Epidermal melanocyte (primary cell): ENCODE measurements around the gene CD52.
A peak's percentile ranks its signal among the peaks of the same experiment; 100 is the strongest.
"Not testable (repeated sequence)": the region's sequence is repeated elsewhere in the genome, so short reads cannot be mapped to it uniquely, and the experiment has no call there.

Experiments used
- DNase-seq: peaks from one replicate; pipeline ENCODE4 v3.0.0; 2011; ENCODE audit warnings: low spot score; ENCODE audit not compliant: insufficient read length

Gene CD52

DNA sequence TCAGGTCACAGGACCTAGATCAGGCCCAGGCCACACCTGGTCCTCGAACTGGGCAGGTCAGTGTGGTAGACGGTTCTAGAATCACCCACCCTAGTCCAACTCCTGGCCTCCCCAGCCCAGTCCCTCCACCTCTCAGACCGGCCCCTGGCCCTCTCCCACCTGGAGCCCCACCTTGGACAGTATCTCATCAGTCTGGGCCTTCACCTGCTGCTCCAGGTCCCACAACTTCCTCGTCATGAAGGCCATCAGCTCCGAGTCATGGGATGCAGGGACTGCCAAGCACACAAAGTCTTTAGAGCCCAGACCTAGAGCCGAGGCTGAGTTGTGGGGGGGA, 20.0 kb upstream of the CD52 start:
- no peak for DNase-seq

DNA sequence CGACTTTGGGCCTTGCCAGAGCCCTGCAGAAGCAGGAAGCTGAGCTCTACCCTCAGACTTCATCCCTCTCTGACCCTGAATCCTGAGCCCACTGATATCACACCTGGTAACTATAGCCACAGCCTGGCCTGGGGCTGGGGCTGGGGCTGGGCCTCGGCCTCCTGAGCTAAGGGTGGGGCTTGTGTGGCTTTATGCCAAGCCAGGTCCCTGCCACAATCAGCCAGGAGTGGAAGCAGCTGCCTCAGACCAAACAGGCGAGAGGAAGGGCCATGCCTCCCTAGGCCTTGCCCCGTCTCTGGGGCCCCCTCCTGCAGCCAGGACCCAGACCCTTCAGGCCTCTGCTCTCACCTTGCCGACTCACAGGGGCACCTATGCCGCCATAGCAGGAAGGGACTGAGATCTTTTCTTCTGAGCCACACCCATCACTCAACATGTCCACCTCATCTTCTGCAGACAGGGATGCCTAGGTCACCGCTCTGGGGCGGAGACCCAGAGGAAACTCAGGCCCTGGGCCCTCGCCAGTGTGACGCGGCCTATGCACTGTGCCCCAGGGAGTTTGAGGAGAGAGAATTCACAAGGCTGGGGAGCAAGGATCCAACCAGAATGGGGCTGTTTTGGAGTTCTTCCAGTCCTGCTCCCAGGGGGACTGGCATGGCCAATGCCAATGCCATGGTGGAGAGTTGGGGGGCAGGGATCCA, 17.0 kb upstream of the CD52 start:
- no peak for DNase-seq

DNA sequence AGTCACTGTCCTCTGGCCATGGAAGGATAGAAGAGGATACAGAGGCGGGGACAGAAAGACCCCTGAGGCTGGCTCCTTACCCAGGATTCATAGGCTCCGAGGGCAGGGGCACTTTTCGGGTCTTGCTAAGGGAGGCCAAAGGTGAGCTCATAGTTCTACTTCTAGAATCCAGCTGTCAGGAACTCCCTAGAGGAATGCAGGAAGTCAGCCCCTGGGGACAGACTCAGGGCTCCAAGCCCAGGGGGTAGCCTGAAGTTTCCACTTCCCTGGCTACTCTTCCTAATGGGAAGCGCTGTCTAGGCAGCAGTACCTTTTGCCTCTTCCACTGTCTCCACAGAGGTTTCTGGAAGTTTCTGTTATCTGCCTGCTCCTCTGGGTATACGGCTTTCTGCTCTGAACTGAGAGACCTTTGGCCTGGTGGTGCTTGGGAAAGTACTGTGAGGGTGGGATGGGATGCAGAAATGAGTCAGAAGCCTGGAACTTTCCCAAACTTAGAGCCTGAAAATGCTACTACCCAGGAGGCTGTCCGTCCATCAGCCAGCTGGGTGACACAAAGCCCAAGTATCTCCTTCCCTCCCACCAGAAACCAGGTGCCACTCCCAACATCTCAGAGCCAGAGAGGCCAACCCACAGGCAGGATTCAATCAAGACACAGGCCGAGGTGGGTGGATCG, 14.9 kb upstream of the CD52 start:
- DNase-seq = no peak

DNA sequence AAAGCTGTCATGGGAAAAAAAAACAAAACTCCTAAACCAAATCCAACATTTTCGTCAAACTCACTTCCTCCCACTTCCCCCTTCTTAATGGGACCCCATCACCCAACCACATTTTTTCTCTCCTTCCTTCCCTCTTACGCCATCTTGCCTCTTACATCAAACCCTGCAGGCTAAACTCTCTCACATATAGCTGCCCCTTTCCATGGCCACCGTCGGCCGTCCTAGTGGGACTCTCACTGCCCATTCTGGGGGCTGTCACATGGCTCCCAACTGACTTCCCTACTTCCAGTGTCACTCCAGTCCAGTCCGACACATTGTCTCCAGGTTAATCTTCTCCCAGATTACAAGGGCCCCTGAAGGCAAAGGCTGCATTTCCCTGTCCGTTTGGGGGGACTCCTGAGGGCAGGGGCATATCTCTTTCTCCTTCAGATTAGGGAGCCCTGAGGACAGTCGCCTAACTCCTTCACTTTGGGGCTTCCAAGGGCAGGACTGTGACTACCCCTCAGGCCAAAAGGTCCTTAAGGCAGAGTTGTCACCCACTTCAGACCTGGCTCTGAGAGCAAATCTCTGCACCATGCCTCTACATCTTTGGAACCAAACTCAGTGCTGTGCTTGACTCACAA, 12.0 kb upstream of the CD52 start:
- DNase-seq = no peak

DNA sequence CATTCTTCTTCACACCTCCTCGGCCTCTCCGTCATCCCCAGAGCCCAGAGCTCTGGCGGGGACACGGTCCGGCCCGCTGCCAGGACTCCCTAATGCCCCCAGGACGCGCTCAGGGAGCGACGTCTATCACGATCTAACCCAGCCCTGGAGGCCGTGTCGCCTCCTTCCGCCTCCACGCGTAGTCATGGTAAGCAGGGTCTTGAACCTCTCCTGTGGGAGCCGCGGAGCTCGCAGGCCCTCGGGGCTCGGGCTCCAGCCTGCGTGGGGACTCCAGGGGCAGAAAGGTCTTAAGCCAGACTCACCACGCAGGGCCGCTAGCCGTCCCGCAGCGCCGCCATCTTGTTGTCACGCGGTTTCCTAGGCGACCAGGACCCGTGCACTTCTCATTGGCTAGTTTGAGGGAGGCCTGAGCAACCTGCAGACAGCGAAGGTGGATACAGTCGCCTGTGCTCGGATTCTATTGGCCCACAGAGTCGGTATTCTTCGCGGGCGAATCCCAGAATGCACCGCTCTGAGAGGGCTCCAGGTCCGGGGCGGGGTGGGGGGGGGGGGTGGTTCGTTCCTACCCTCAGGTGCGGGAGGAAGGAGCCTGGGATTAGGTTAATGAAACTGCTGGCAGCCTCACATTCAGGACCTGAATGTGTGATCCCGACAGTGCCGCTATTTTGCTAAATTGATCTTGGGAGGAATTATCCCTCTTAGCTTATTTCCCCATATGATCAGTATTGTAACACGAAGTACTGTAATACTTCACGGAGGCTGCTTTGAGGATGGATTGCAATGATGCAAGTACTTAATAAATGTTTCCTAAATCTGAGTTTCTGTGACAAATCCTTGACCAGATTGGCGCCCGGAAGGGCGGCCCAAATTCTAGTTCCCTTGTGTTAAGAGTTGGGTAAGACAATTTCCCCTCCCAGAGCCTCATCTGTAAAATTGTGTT, 11.2 kb upstream of the CD52 start, which contains the start of gene UBXN11:
Gene UBXN11 (minus strand): TSS at position 347 of the 940 bp plus-strand sequence. CDS start 3,753 bp downstream, outside the sequence.
- DNase-seq = peak; percentile 97

DNA sequence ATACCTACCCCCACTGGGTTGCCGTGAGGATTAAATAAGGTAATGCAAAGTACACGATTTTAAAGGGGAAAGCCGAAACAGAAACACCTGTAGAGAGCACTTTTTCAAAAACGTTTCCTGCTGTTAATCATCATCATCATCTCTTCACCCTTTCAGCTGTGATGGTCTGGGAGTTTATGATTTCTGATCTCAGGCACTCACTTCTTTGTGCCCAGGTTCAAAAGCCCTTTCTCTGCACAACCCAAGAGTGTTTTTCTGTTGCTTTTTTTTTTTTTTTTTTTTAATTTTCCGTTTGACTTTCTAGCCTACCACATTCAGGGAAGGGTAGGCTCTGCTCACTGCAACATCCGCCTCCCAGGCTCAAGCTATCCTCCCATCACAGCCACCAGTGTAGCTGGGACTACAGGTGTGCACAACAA, 10.4 kb upstream of the CD52 start:
- no peak for DNase-seq

DNA sequence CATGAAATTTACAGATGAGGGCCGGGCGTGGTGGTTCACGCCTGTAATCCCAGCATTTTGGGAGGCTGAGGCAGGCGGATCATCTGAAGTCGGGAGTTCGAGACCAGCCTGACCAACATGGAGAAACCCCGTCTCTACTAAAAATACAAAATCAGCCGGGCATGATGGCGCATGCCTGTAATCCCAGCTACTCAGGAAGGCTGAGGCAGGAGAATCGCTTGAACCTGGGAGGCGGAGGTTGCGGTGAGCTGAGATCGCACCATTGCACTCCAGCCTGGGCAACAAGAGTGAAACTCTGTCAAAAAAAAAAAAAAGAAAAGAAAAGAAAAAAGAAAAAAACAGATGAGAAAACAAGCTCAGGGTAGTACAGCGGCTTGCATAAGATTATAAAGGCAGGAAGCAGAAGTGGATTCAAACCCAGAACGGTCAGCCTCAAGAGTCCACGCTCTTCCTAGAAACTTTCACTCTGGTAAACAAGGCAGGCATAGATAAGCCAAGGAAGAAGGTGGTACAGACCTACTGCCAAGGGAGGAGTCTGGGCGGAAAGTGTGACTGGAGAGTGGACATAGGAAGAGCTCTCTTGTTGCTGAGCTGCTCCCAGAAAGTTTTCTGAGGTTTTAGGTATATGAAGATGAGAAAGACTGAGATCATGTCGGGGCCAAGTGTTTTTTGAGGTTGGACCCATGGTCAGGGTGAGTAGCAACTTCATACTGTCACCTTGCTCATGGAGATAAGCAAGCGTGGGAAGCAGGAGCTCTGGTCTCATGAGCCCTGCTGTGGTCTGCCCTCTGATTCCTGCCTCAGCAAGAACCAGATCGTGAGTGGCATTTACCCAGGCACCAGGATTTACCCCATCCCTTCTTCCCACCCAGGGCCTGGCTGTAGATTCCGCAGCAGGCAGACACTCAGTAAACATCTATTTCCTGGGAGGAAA, 9.5 kb upstream of the CD52 start:
- DNase-seq = not testable (repeated sequence)

DNA sequence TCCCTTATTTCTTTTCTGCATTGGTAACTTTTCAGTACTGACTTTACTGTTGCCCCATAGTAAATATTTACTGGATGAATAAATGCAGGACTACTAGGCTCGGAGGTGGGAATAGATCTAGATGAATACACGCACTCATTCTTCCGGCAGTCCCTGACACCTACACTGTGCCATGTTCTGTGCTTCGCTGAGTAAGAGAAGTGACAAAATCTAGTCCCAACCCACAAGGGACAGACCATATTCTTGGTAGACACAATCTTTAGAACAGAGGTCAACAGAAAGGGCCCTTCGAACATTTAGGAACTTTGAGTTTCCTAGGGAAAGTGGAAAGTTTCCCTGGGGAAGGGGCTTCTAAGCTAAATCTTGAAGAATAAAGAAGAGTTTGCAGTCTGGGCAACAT, 3.3 kb upstream of the CD52 start:
- DNase-seq = no peak

DNA sequence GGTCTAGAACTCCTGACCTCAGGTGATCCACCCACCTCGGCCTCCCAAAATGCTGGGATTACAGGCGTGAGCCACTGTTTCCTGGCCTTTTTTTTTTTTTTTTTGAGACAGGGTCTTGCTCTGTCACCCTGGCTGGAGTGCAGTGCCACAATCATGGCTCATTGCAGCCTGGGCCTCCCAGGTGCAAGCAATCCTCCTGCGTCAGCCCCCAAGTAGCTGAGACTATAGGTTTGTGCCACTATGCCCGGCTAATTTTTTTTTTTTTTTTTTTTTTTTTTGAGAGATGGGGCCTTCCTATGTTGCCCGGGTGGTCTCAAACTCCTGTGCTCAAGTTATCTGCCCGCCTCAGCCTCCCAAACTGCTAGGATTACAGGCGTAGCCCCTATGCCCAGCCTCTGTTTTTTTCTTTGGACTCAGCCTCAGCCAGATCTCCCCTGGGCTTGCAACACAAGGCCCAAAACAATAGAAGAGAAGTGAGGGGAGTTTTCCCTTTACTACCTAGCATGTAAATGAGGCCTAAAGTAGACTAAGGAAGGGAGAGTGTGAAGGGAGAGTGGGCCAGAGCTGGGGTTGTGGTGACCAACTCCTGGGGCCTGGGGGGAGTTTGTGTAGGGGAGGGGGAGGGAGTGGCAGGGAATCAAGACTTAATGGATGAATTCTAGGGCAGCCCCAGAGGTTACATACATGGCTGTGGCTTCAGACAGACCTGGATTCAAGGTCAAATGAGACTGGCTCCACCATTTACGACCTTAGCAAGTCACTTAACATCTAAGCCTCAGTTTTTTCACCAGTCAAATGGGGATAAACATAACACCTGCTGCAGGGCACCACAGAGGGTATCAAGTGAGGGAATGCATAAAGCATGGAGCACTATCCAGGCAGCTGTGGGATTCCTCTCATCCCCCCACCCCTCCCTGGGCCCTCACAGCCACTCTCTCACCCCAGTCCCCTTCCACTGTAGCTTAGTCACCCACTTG, 1.6 kb upstream of the CD52 start:
- no peak for DNase-seq

DNA sequence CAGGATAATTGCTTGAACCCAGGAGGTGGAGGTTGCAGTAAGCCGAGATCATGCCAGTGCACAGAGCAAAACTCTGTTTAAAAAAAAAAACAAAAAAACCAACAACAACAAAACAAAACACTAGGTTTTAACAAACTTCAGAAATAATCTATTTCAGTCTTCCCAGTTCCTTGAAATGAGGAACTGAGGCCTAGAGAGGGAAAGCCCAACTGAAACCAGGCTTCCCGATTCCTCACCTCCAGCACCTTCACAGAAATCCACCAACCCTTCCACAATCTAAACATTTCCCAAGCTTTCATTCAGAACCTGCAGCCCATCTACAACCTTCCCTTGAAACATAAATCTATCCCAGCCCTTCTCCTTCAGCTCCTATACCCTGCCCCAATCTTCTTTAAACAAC, 612 bp upstream of the CD52 start:
- DNase-seq = no peak

DNA sequence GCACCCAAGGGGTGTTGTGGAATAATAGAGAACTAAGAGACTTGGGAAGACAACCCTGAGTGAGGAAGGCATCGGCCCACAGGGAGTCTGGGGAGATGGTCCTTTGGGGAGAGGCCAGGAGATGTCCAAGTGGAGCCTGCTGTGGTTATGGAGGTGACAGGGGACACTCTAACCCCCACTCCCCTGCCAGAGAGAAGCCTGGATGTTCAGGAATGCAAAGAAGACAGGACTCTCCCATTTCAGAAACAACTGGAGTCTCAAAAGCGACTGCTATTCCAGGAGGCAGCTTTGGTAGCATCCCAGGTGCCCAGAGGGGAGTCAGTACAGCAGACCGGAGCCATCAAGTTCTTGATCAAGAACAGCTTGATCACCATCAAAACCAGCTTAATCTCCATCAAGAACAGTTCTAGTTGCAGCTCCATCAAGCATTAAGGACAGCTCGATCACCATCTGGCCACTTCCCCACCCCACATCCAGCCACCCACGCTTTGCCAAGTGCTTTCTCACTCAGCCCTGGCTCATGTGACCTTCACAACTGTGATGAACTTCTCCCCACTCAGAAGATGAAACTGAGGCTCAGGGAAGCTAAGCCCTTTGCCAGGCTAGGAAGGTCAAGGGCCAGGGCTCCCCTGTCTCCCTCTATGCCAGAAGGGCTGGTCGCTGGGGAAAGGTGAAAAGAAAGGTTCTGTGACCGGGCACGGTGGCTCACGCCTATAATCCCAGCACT, 743 bp downstream of the CD52 start:
- DNase-seq = no peak

DNA sequence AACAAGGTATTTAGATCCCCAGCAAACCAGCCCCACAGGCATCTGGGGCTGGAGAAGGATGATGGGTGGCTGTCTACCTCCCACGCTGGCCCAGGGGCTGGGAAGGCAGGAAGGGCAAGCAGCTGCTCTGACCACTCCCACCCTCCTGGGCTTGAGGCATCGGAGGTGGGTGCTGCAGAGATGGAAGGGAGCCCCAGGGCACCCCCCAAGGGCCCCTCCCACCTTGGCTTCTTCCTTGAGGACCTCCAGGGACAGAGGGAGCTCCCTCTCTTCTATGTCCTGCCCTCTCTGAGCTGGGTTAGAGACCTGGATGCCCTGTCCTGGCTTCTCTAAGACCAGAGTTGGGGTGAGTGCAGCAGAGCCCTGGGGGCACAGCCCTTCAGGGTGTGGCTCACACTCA, 3.1 kb downstream of the CD52 start:
- no peak for DNase-seq

DNA sequence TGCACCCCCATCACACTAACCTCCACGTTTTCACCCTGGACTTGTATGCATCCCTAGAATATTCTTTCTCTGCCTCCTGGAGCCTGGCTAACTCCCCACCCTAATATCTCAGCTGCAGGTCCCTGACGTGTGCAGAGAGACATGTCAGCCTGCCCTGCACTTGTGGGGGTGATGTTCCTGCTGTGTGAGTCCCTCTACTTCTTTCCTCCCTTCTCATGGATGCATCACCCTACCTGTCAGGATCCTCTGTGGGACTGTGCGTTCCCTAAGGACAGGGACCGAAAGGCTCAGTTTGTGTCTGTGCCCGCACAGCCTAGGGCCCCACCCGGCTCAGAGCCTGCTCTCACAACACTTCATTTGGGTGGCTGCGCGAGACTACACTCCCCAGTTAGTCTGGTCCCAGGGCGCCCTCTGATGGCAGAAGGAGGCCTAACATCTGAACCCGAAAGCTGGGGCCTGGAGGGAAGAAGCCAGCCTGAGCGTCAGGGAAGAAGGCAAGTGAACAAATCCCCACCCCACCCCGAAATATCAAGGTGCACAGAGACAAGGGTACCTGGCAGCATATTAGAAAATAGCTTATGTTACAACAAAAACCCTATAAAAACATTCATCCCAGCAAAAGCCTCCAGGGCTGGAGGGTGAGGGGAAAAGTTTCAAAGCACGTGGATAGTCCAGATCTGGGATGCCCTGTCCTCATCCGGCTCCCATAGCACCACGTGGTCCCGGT, 3.7 kb downstream of the CD52 start:
- peak; percentile 91 for DNase-seq

DNA sequence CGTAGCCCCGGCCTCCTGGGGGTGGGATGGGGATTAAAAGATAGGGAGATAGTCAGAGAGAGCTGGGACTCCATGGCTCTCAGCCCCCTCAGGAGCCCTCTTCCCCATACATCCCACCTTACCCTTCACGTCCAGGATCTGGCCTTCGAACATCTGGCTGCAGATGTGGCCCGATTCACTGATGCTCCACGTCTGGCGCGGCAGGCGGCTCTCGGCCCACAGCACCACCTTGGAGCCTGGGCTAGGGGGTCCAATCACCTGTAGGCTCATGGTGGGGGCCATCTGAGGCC, 4.2 kb downstream of the CD52 start:
- no peak for DNase-seq

DNA sequence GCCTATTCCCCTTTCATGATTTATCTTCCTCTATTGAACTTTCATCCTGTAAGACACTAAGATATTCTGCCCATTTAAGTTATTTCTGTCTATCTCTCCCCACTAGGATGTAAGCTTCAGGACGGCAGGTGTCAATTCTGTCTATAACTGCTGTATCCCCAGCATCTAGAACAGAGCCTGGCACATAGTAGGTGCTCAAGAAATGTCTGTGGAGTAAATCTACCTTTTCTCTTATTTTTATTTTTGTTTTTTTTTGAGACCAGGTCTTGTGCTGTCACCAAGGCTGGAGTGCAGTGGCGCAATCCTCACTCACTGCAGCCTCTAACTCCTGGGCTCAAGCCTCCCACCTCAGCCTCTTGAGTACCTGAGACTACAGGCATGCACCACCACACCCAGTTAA, 5.6 kb downstream of the CD52 start:
- DNase-seq = no peak

DNA sequence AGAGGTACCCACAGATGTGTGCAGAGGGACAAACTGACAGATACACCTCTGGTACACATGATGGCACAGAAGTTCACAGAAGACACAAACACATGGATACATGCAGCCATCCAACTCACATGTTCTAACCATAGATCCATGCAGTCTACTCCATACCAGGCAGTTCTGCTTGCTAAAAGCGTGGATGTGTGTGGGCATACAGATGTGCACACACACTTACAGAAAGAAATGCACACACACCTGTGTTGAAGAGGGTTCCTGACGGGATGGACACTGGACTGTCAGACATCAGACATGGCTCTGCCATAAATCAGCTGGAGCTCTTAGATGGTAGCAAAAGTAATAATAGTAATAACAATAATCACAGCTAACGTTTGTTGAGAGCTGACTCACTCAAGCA, 6.8 kb downstream of the CD52 start:
- no peak for DNase-seq

DNA sequence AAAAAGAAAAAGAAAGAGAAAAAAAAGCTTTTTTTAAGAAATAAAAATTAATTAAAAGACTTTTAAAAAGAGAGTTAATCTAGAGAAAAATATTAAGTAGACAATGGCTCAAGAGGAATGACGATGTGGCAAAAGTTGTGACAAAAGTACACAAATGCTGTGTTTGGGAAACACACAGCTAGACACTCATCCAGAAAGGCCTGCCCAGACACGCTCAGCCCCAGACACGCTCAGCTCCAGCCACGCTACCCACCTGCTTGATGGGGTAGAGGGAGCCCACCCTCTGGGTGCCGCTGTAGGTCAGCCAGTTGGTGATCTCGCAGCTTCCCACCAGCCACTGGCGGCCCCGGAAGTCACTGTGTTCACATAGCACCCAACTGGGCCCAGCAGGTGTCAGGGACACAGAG, 10.2 kb downstream of the CD52 start:
- DNase-seq = no peak

DNA sequence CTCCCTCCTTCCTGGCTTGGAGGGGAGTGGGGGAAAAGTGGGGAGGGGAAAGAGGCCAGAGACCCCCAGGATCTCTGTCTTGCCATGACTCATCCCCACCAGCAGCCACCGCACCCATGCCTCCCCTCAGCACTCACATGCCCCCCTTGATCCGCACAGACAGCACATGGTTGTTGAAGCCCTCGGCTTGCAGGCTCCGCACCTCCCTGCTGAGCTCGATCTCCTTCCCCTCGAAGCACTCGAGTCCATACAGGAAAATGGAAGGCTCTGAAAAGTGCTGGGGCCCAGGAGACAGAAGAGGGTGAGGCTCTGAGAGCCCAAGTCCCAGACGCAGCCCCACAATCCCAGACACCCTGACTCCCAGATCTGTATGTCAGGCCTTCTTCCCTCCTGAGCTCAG, 10.8 kb downstream of the CD52 start:
- DNase-seq = no peak
